Medulla oblongata (tissue), 1 donor: Measurements from ENCODE around the gene HMCES.
"Not testable (repeated sequence)": the region's sequence is repeated elsewhere in the genome, so short reads cannot be mapped to it uniquely, and the experiment has no call there.

Experiments
- DNase-seq: peaks from one replicate; pipeline ENCODE4 v3.0.0-alpha.2; 2015; ENCODE audit errors: extremely low spot score

The HMCES gene

GRCh38 chr3:129257609-129258008 lies 21.1 kb upstream of the HMCES start:
- no peak for DNase-seq

- no peak for DNase-seq
Measured at GRCh38 chr3:129259612-129260477, 18.8 kb upstream of the HMCES start.

- no peak for DNase-seq
Measured at GRCh38 chr3:129260606-129261005, 18.1 kb upstream of the HMCES start.

- no peak for DNase-seq
Measured at GRCh38 chr3:129261894-129262293, 16.8 kb upstream of the HMCES start.

- DNase-seq: no peak
Measured at GRCh38 chr3:129263161-129263910, 15.3 kb upstream of the HMCES start.

GRCh38 chr3:129264994-129265393 lies 13.7 kb upstream of the HMCES start:
- DNase-seq: not testable (repeated sequence)

- DNase-seq: no peak
Measured at GRCh38 chr3:129266651-129267050, 12.0 kb upstream of the HMCES start.

GRCh38 chr3:129268396-129268795 lies 10.3 kb upstream of the HMCES start:
- DNase-seq: no peak

GRCh38 chr3:129271674-129272073 lies 7.0 kb upstream of the HMCES start:
- no peak for DNase-seq

- DNase-seq: no peak
Measured at GRCh38 chr3:129276385-129276784, 2.3 kb upstream of the HMCES start.

GRCh38 chr3:129277829-129278271 lies 820 bp upstream of the HMCES start:
- no peak for DNase-seq

GRCh38 chr3:129278966-129279906 lies 566 bp downstream of the HMCES start:
- DNase-seq: peak; percentile 12

- DNase-seq: no peak
Measured at GRCh38 chr3:129280183-129280582, 1.5 kb downstream of the HMCES start.

GRCh38 chr3:129281726-129282125 lies 3.1 kb downstream of the HMCES start:
- DNase-seq: no peak

GRCh38 chr3:129282727-129283327 lies 4.2 kb downstream of the HMCES start:
- no peak for DNase-seq

- no peak for DNase-seq
Measured at GRCh38 chr3:129286081-129286480, 7.4 kb downstream of the HMCES start.

- DNase-seq: no peak
Measured at GRCh38 chr3:129288446-129288845, 9.8 kb downstream of the HMCES start.

- DNase-seq: no peak
Measured at GRCh38 chr3:129289201-129289921, 10.7 kb downstream of the HMCES start.

- no peak for DNase-seq
Measured at GRCh38 chr3:129291236-129291886, 12.7 kb downstream of the HMCES start.

GRCh38 chr3:129295286-129295685 lies 16.6 kb downstream of the HMCES start:
- DNase-seq: no peak
